ENCODE results near the gene TRAF6. TPM values are rescaled to one million over a fixed set of nuclear protein-coding genes. Genes with fewer than 3 reads are reported as not detected.

The TRAF6 gene
- total and polyA plus RNA-seq, 9 of the 15 experiments (the other 6 are each of a cell fraction or from before 2014, with no cell fraction given), result 2.0 to 13.1 (median 8.2) TPM

DNA sequence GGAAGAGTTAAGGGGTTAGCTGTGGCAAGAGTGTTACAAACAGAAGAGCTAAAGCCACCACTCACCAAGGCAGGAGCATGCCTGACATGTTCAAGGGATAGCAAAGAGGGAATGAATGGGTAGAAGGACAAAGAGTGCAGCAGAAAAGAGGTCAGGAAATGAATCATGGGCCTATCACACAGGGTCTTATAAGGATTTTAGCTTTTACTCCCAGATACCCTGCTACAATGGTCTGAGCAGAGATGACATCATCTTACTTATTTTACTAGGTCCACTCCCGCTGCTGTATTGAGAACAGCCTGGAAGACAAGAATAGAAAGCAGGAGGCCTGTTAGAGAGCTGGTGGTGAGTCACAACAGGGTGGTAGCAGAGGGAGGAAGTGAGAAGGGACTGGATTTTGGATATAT lies 9.8 kb downstream of the TRAF6 start (continued):
- peak; percentile 68; the same call in 1 of the 2 replicates for TF ChIP-seq JUND (IDR thresholded peaks at IDR 0.05; ENCODE audit: borderline replicate concordance, low read depth, low read length)
- TF ChIP-seq JUND (tag; IDR thresholded peaks at IDR 0.05; ENCODE audit: borderline replicate concordance, low read depth, low read length), result peak; percentile 73
- TF ChIP-seq COPS2 (conservative IDR thresholded peaks at IDR 0.05), result no peak
- TF ChIP-seq, protein P1, sequence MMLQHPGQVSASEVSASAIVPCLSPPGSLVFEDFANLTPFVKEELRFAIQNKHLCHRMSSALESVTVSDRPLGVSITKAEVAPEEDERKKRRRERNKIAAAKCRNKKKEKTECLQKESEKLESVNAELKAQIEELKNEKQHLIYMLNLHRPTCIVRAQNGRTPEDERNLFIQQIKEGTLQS (IDR thresholded peaks at IDR 0.05), result peak; percentile 92
- TF ChIP-seq, protein P1 (CRISPR knock-in tag; conservative IDR thresholded peaks at IDR 0.05), result no peak
- TF ChIP-seq, protein P2, sequence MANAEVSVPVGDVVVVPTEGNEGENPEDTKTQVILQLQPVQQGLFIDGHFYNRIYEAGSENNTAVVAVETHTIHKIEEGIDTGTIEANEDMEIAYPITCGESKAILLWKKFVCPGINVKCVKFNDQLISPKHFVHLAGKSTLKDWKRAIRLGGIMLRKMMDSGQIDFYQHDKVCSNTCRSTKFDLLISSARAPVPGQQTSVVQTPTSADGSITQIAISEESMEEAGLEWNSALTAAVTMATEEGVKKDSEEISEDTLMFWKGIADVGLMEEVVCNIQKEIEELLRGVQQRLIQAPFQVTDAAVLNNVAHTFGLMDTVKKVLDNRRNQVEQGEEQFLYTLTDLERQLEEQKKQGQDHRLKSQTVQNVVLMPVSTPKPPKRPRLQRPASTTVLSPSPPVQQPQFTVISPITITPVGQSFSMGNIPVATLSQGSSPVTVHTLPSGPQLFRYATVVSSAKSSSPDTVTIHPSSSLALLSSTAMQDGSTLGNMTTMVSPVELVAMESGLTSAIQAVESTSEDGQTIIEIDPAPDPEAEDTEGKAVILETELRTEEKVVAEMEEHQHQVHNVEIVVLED (CRISPR knock-in tag; IDR thresholded peaks at IDR 0.05), result no peak
- TF ChIP-seq KAT8 (IDR thresholded peaks at IDR 0.05; ENCODE audit: low read depth), result no peak
- no peak for TF ChIP-seq ZNF79 (CRISPR knock-in tag; IDR thresholded peaks at IDR 0.05; ENCODE audit: low read depth)
- no peak for TF ChIP-seq DPF2 (IDR thresholded peaks at IDR 0.05)
- no peak for TF ChIP-seq RAD21 (CRISPR knock-in tag; conservative IDR thresholded peaks at IDR 0.05 in 1 of 2, IDR thresholded peaks at IDR 0.05 in 1 of 2)
- peak; percentile 65; the same call in 1 of the 2 replicates for TF ChIP-seq ATF7 (IDR thresholded peaks at IDR 0.05)
- TF ChIP-seq NR3C1 (CRISPR knock-in tag; IDR thresholded peaks at IDR 0.05), result no peak
- TF ChIP-seq, protein P3, sequence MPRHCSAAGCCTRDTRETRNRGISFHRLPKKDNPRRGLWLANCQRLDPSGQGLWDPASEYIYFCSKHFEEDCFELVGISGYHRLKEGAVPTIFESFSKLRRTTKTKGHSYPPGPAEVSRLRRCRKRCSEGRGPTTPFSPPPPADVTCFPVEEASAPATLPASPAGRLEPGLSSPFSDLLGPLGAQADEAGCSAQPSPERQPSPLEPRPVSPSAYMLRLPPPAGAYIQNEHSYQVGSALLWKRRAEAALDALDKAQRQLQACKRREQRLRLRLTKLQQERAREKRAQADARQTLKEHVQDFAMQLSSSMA (CRISPR knock-in tag; IDR thresholded peaks at IDR 0.05), result no peak
- TF ChIP-seq DDX20 (tag; IDR thresholded peaks at IDR 0.05; ENCODE audit: low read depth), result no peak
- TF ChIP-seq, protein P4, sequence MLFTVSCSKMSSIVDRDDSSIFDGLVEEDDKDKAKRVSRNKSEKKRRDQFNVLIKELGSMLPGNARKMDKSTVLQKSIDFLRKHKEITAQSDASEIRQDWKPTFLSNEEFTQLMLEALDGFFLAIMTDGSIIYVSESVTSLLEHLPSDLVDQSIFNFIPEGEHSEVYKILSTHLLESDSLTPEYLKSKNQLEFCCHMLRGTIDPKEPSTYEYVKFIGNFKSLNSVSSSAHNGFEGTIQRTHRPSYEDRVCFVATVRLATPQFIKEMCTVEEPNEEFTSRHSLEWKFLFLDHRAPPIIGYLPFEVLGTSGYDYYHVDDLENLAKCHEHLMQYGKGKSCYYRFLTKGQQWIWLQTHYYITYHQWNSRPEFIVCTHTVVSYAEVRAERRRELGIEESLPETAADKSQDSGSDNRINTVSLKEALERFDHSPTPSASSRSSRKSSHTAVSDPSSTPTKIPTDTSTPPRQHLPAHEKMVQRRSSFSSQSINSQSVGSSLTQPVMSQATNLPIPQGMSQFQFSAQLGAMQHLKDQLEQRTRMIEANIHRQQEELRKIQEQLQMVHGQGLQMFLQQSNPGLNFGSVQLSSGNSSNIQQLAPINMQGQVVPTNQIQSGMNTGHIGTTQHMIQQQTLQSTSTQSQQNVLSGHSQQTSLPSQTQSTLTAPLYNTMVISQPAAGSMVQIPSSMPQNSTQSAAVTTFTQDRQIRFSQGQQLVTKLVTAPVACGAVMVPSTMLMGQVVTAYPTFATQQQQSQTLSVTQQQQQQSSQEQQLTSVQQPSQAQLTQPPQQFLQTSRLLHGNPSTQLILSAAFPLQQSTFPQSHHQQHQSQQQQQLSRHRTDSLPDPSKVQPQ (CRISPR knock-in tag; IDR thresholded peaks at IDR 0.05; ENCODE audit: borderline replicate concordance), result no peak
- peak; percentile 45; the same call in 1 of the 2 replicates for TF ChIP-seq MEF2A (IDR thresholded peaks at IDR 0.05; ENCODE audit: control insufficient read depth, low read depth, low read length)
- no peak for TF ChIP-seq SMARCE1 (IDR thresholded peaks at IDR 0.05)
- TF ChIP-seq NCOA4 (IDR thresholded peaks at IDR 0.05; ENCODE audit: partially characterized antibody), result no peak
